Testis (tissue), 3 donors: ENCODE data around the gene NCKAP5. TPM values are rescaled to one million over a fixed set of nuclear protein-coding genes. Genes with fewer than 3 reads are reported as not detected.

Experiments used
- DNase-seq: peaks from one replicate; pipeline ENCODE4 v3.0.0-alpha.2; 2019
- H3K27ac ChIP-seq, 2 donors: fragments of 200-600 bp; sonication (generic); one replicate each; pipeline ENCODE4 v1.5.1; 2019
- H3K27me3 ChIP-seq: fragments of 200-600 bp; sonication (generic); one replicate; pipeline ENCODE4 v1.5.1; 2019
- H3K36me3 ChIP-seq: fragments of 200-600 bp; sonication (generic); one replicate; pipeline ENCODE4 v1.5.1; 2017; ENCODE audit warnings: low read depth; ENCODE audit errors: missing control alignments
- H3K4me1 ChIP-seq: fragments of 200-600 bp; sonication (generic); one replicate; pipeline ENCODE4 v1.5.1; 2019
- H3K4me3 ChIP-seq, 2 donors: fragments of 200-600 bp; sonication (generic); one replicate each; pipeline ENCODE4 v1.5.1; 2017 to 2019
- H3K9me3 ChIP-seq: fragments of 200-600 bp; sonication (generic); one replicate; pipeline ENCODE4 v1.5.1; 2017
- POLR2A ChIP-seq: fragments of 450-650 bp; IDR thresholded peaks from one replicate; pipeline ENCODE4 v1.6.1; 2017; ENCODE audit warnings: antibody characterized with exemption, mild to moderate bottlenecking, moderate library complexity
- WGBS, 2 donors: methylation state at CpG; one replicate each; pipeline ENCODE4 v1.1.5; 2018; 5-methylcytosine and 5-hydroxymethylcytosine counted together
- intact Hi-C: fragments of 100-400 bp; cut with DNase I; formaldehyde crosslinking; loops from one replicate; pipeline ENCODE4 v1.15.1; 2023; ENCODE audit warnings: low total_unique reads
- polyA plus RNA-seq: library from polyadenylated mRNA; stranded (reverse); fragments of 350-450 nt; fragmentation: Illumina TruSeq; extraction: RNeasy Lipid Tissue Mini Kit (QIAGEN cat#74804); gene quantifications from one replicate; pipeline ENCODE4 v1.2.3, GENCODE V29; 2014; ENCODE audit warnings: low read depth, low replicate concordance; ENCODE audit not compliant: insufficient read depth
- total RNA-seq, 2 donors: library from RNA; depleted of rRNA; stranded (reverse); fragments of >200 nt; gene quantifications; one replicate each; pipeline ENCODE4 v1.2.3, GENCODE V29; 2016
- TF ChIP-seq, protein P1 (sequence below), 3 experiments: fragments of 450-650 bp in 2 of 3; fragments of 200-600 bp in 1 of 3; sonication (generic) in 1 of 3; IDR thresholded peaks; one replicate each; pipeline ENCODE4 v1.5.1; 2016 to 2019; ENCODE audit warnings: antibody characterized with exemption in 3 of 3, mild to moderate bottlenecking in 2 of 3, moderate library complexity in 1 of 3

The NCKAP5 gene
- total and polyA plus RNA-seq, 3 donors from 2014 or later = 3.0 to 7.6 (median 6.3) TPM

- Histone ChIP-seq H3K27me3 (no peaks in the 10 kb centered on the region), H3K4me1 (no peaks in the 10 kb centered on the region), H3K36me3 (no peaks in the 10 kb centered on the region), H3K27ac (no peak overlapping the region), H3K4me3 (no peak overlapping the region), H3K9me3 (no peaks in the 10 kb centered on the region)
- no peak for DNase-seq
- TF ChIP-seq POLR2A = no peak
- TF ChIP-seq, protein P1, sequence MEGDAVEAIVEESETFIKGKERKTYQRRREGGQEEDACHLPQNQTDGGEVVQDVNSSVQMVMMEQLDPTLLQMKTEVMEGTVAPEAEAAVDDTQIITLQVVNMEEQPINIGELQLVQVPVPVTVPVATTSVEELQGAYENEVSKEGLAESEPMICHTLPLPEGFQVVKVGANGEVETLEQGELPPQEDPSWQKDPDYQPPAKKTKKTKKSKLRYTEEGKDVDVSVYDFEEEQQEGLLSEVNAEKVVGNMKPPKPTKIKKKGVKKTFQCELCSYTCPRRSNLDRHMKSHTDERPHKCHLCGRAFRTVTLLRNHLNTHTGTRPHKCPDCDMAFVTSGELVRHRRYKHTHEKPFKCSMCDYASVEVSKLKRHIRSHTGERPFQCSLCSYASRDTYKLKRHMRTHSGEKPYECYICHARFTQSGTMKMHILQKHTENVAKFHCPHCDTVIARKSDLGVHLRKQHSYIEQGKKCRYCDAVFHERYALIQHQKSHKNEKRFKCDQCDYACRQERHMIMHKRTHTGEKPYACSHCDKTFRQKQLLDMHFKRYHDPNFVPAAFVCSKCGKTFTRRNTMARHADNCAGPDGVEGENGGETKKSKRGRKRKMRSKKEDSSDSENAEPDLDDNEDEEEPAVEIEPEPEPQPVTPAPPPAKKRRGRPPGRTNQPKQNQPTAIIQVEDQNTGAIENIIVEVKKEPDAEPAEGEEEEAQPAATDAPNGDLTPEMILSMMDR (IDR thresholded peaks at IDR 0.05) = no peak
- intact Hi-C loops = no loop called here
- WGBS, 2 donors = 67 to 70% methylated on average over 3 of the region's 3 CpGs
These were observed 123.8 kb downstream of the NCKAP5 start for GRCh38 chr2:133444465-133444864.

GRCh38 chr2:133442393-133442792 lies 125.9 kb downstream of the NCKAP5 start:
- Histone ChIP-seq H3K27me3 (no peaks in the 10 kb centered on the region), H3K36me3 (no peaks in the 10 kb centered on the region), H3K4me3 (no peak overlapping the region), H3K27ac (no peak overlapping the region), H3K9me3 (no peaks in the 10 kb centered on the region), H3K4me1 (no peaks in the 10 kb centered on the region)
- DNase-seq = no peak
- WGBS, 2 donors = 83 to 97% methylated on average over 2 of the region's 2 CpGs
- TF ChIP-seq, protein P1 (IDR thresholded peaks at IDR 0.05) = no peak
- no peak for TF ChIP-seq POLR2A
- intact Hi-C loops = no loop called here

DNA sequence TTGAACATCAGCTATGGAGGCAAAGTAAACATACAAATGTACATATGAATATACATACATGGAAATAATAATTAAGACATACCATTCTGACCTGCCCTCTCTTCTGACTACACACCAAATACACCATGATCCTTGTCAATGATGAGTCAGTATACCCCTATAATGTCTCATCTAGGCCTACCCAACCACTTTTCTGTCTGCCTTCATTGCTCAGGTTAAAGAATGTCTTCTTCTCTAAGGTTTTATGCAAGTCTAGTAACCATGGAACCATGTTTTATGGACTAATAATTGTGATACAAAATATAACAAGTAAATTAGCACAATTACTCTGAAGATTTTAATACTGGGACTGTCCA lies 128.7 kb downstream of the NCKAP5 start:
- H3K27ac ChIP-seq = no peak overlapping the region
- no peaks in the 10 kb centered on the region for H3K9me3 ChIP-seq
- no peak overlapping the region for H3K4me3 ChIP-seq
- H3K36me3 ChIP-seq = no peaks in the 10 kb centered on the region
- no peak for DNase-seq
- no peaks in the 10 kb centered on the region for H3K27me3 ChIP-seq
- H3K4me1 ChIP-seq = no peaks in the 10 kb centered on the region
- intact Hi-C loops = no loop called here
- TF ChIP-seq, protein P1 (IDR thresholded peaks at IDR 0.05) = no peak
- TF ChIP-seq POLR2A = no peak

- Histone ChIP-seq H3K27ac (no peak overlapping the region), H3K9me3 (no peaks in the 10 kb centered on the region), H3K27me3 (no peaks in the 10 kb centered on the region), H3K4me1 (no peaks in the 10 kb centered on the region), H3K4me3 (no peak overlapping the region), H3K36me3 (no peaks in the 10 kb centered on the region)
- intact Hi-C loops = no loop called here
- no peak for DNase-seq
- WGBS, 2 donors = 60 to 68% methylated on average over 4 of the region's 4 CpGs
- TF ChIP-seq, protein P1 (IDR thresholded peaks at IDR 0.05) = no peak
These were observed 129.3 kb downstream of the NCKAP5 start for GRCh38 chr2:133438848-133439564.

GRCh38 chr2:133438026-133438425 lies 130.2 kb downstream of the NCKAP5 start:
- no peaks in the 10 kb centered on the region for H3K9me3 ChIP-seq
- H3K27ac ChIP-seq = no peak overlapping the region
- H3K4me3 ChIP-seq = no peak overlapping the region
- no peak for TF ChIP-seq POLR2A
- TF ChIP-seq, protein P1 (IDR thresholded peaks at IDR 0.05) = no peak
- intact Hi-C loops = no loop called here
- no peaks in the 10 kb centered on the region for H3K36me3 ChIP-seq
- no peaks in the 10 kb centered on the region for H3K4me1 ChIP-seq
- H3K27me3 ChIP-seq = no peaks in the 10 kb centered on the region
- DNase-seq = no peak
